Heart left ventricle (tissue), 16 donors: ENCODE results near the gene RUBCNL. TPM values are rescaled to one million over a fixed set of nuclear protein-coding genes. Genes with fewer than 3 reads are reported as not detected.

ENCODE experiments used
- ATAC-seq, 4 donors: fragments of 200-7000 bp; cut with Tn5 transposase; one replicate each; pipeline ENCODE4 v1.9.1; 2020 to 2022; ENCODE audit warnings: moderate library complexity in 4 of 4, mild to moderate bottlenecking in 3 of 4, moderate number of reproducible peaks in 1 of 4
- DNase-seq, 5 donors: peaks; one replicate each; pipeline ENCODE4 v3.0.0-alpha.2; 2020
- H3K27ac ChIP-seq, 12 donors: fragments of 200-600 bp; sonication (generic) in 4 of 12; one replicate each; pipeline versions ENCODE4 v1.5.0 to v1.8.0; 2016 to 2022; ENCODE audit warnings: mild to moderate bottlenecking in 2 of 12
- H3K27me3 ChIP-seq, 9 donors: fragments of 200-600 bp; sonication (generic) in 2 of 9; one replicate each; pipeline versions ENCODE4 v1.5.1 to v1.8.0; 2016 to 2022; ENCODE audit warnings: mild to moderate bottlenecking in 3 of 9
- H3K36me3 ChIP-seq, 9 donors: fragments of 200-600 bp; sonication (generic) in 2 of 9; one replicate each; pipeline versions ENCODE4 v1.5.0 to v1.8.0; 2018 to 2022; ENCODE audit warnings: mild to moderate bottlenecking in 2 of 9
- H3K4me1 ChIP-seq, 12 donors: fragments of 200-600 bp; sonication (generic) in 4 of 12; one replicate each; pipeline versions ENCODE4 v1.5.0 to v1.8.0; 2016 to 2022; ENCODE audit warnings: mild to moderate bottlenecking in 3 of 12
- H3K4me3 ChIP-seq, 12 donors: fragments of 200-600 bp; sonication (generic) in 4 of 12; one replicate each; pipeline versions ENCODE4 v1.5.0 to v1.8.0; 2017 to 2022; ENCODE audit warnings: mild to moderate bottlenecking in 9 of 12, moderate library complexity in 4 of 12
- H3K9me3 ChIP-seq, 12 donors: fragments of 200-600 bp; sonication (generic) in 4 of 12; one replicate each; pipeline versions ENCODE4 v1.5.0 to v1.8.0; 2016 to 2022; ENCODE audit warnings: mild to moderate bottlenecking in 1 of 12
- POLR2A ChIP-seq, 2 donors: fragments of 450-650 bp; IDR thresholded peaks; one replicate each; pipeline ENCODE4 v1.6.1; 2017; ENCODE audit warnings: antibody characterized with exemption in 2 of 2, mild to moderate bottlenecking in 2 of 2, moderate library complexity in 2 of 2
- WGBS, 4 donors: extraction: QIAGEN DNeasy Blood & Tissue Kit in 2 of 4; methylation state at CpG; one replicate each; pipeline versions ENCODE4 v1.1.5 to v1.1.7; 2013 to 2018; 5-methylcytosine and 5-hydroxymethylcytosine counted together
- intact Hi-C, 10 donors: fragments of 100-400 bp; cut with DNase I; formaldehyde crosslinking; loops; one replicate each; pipeline versions ENCODE4 v1.11.1 to v1.14.2; 2022
- polyA plus RNA-seq, 2 donors: library from polyadenylated mRNA; stranded (reverse); fragments of 200-250 nt; gene quantifications; one replicate each; pipeline ENCODE4 v1.2.3, GENCODE V29; 2013
- total RNA-seq, 9 donors: library from RNA; depleted of rRNA in 2 of 9; stranded (reverse); fragments of >200 nt in 2 of 9; fragmentation: NEBNext Ultra II Directional in 3 of 9; extraction: Animal tissue kit (Norgen Biotek cat#: 25700) in 3 of 9; gene quantifications; one replicate each; pipeline versions ENCODE4 v1.1.0 to v1.2.4, GENCODE V29; 2016 to 2023
- TF ChIP-seq, protein P1 (sequence below), 12 donors: fragments of 200-600 bp; sonication (generic) in 4 of 12; IDR thresholded peaks; one replicate each; pipeline versions ENCODE4 v1.5.0 to v1.8.0; 2018 to 2022; ENCODE audit warnings: antibody characterized with exemption in 12 of 12, mild to moderate bottlenecking in 5 of 12
- donor health status: ischemic (EF 13 %, LVEDD 7.1; RV severe dilation, severe dysfunction).
- donor health status: healthy with polysubstance abuse.
- donor health status: DM: no; HTN: yes; CAD: no.
- donor health status: DM: no; HTN: no; CAD: no.
- donor health status: ischemic (EF 25% LVEDD 6.9; RV normal size, moderate dysfunction).
- donor health status: ischemic (EF 25% LVEDD 5.7; RV mildly dilated, moderate dysfunction).
- donor health status: healthy.
- donor health status: DM: yes; HTN: yes; CAD: no.
- donor health status: ischemic (EF 35%, LVEDD 5.7; RV mildly dilated, moderate dysfunction).
- donor health status: nonischemic (EF 11% LVEDD 7.7; RV severe dilation, severe dysfunction).
- donor health status: DM: yes; HTN: yes; CAD: no.
- donor health status: PGD.
- donor health status: ischemic (EF 29% LVEDD 5.4; RV normal size, mild dysfunction).
- donor health status: nonischemic (EF 23%, LVEDD 6.1; RV moderate dilation, normal function).

RUBCNL gene
- total and polyA plus RNA-seq, 11 donors = 0.25 to 5.9 (median 0.44) TPM; not detected in 1

DNA sequence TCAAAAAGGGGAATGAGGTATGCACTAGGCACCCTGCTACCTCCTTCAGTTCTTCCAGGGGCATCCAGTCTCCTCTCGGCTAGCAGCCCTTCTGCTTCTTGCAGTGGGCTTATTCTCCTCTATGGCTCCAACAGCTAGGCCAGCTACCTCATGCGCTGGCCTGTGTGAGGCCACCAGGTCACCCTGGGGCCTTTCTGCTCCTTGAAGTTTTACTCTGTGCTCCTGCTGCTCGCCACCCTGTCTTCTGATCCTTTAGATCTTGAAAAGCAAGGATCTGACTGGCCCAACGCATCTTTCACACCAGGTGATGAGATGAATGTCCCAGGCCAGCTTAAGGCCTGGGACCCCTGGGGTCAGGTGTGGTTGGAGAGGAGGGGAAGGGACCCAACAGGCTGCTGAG is 66.2 kb downstream of the RUBCNL start:
- TF ChIP-seq, protein P1, sequence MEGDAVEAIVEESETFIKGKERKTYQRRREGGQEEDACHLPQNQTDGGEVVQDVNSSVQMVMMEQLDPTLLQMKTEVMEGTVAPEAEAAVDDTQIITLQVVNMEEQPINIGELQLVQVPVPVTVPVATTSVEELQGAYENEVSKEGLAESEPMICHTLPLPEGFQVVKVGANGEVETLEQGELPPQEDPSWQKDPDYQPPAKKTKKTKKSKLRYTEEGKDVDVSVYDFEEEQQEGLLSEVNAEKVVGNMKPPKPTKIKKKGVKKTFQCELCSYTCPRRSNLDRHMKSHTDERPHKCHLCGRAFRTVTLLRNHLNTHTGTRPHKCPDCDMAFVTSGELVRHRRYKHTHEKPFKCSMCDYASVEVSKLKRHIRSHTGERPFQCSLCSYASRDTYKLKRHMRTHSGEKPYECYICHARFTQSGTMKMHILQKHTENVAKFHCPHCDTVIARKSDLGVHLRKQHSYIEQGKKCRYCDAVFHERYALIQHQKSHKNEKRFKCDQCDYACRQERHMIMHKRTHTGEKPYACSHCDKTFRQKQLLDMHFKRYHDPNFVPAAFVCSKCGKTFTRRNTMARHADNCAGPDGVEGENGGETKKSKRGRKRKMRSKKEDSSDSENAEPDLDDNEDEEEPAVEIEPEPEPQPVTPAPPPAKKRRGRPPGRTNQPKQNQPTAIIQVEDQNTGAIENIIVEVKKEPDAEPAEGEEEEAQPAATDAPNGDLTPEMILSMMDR (IDR thresholded peaks at IDR 0.05) = no peak
- TF ChIP-seq POLR2A (IDR thresholded peaks at IDR 0.05) = no peak
- 73 to 80% (median 76%) methylated on average over 4 of the region's 4 CpGs for WGBS, 4 donors
- Histone ChIP-seq H3K4me1 (peaks cover 0 to 17% (median 0%) of the 10 kb centered on the region in 12 donors), H3K36me3 (no peaks in the 10 kb centered on the region), H3K27ac (peak overlapping the region in 1 of 12 donors; percentile 65), H3K9me3 (no peaks in the 10 kb centered on the region), H3K27me3 (peaks cover 0 to 9% (median 0%) of the 10 kb centered on the region in 9 donors), H3K4me3 (peak overlapping the region in 1 of 12 donors; percentile 15)
- no peak for DNase-seq
- intact Hi-C loops = no loop called here
- no peak for ATAC-seq

DNA sequence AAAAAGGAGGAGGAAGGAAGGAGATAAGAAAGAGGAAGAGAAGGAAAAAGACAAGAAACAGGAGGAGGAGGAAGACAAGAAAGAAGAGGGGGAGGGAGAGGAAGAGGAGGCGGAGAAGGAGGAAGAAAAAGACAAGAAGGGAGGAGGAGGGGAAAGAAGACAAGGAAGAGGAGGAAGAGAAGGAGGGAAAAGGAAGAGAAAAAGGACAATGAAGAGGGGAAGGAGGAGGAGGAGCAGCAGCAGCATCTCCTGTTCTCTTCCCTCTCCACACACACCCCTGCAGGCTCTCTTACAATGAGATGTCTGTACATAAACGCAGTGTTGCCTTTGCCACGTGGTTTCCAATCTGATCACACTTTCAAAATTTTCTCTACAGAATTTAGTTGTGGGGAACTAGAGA is 66.6 kb downstream of the RUBCNL start:
- TF ChIP-seq POLR2A (IDR thresholded peaks at IDR 0.05) = no peak
- TF ChIP-seq, protein P1 (IDR thresholded peaks at IDR 0.05) = no peak
- no peak for ATAC-seq

DNA sequence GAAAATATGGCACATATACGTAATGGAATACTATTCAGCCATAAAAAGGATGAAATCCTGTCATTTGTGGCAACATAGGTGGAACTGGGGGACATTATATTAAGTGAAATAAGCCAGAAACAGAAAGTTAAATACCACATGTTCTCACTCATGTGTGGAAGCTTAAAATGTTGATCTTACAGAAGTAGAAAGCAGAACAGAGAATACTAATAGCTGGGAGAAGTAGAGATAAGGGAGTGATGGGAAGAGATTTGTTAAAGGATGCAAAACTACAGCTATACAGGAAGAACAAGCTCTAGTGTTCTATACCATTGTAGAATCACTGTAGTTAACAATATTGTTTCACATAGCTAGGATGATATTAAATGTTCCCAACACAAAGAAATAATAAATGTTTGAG is 68.1 kb downstream of the RUBCNL start:
- H3K9me3 ChIP-seq = peaks cover 0 to 5% (median 0%) of the 10 kb centered on the region in 12 donors
- H3K4me1 ChIP-seq = peaks cover 0 to 24% (median 0%) of the 10 kb centered on the region in 12 donors
- no peaks in the 10 kb centered on the region for H3K36me3 ChIP-seq
- no peak overlapping the region for H3K4me3 ChIP-seq
- ATAC-seq (no peak), DNase-seq (no peak)
- intact Hi-C loops = no loop called here
- WGBS, 4 donors = 83 to 90% (median 85%) methylated on average over 1 of the region's 1 CpG
- H3K27ac ChIP-seq = peak overlapping the region in 1 of 12 donors; percentile 33
- TF ChIP-seq, protein P1 (IDR thresholded peaks at IDR 0.05) = no peak
- TF ChIP-seq POLR2A (IDR thresholded peaks at IDR 0.05) = no peak
- H3K27me3 ChIP-seq = no peaks in the 10 kb centered on the region

More for the DNA sequence above, 66.6 kb downstream of the RUBCNL start:
- H3K4me1 ChIP-seq = peaks cover 0 to 17% (median 0%) of the 10 kb centered on the region in 12 donors
- DNase-seq = no peak
- H3K27me3 ChIP-seq = peaks cover 0 to 9% (median 0%) of the 10 kb centered on the region in 9 donors
- H3K36me3 ChIP-seq = no peaks in the 10 kb centered on the region
- H3K27ac ChIP-seq = peak overlapping the region in 1 of 12 donors; percentile 65
- WGBS, 4 donors = 61 to 77% (median 63%) methylated on average over 3 of the region's 3 CpGs
- H3K9me3 ChIP-seq = no peaks in the 10 kb centered on the region
- intact Hi-C loops = no loop called here
- no peak overlapping the region for H3K4me3 ChIP-seq

GRCh38 chr13:46317120-46317519 is 69.9 kb downstream of the RUBCNL start:
- no peaks in the 10 kb centered on the region for H3K36me3 ChIP-seq
- DNase-seq (no peak), ATAC-seq (no peak)
- intact Hi-C loops = no loop called here
- peaks cover 0 to 5% (median 0%) of the 10 kb centered on the region in 12 donors for H3K9me3 ChIP-seq
- TF ChIP-seq, protein P1 (IDR thresholded peaks at IDR 0.05) = no peak
- no peak for TF ChIP-seq POLR2A (IDR thresholded peaks at IDR 0.05)
- H3K4me1 ChIP-seq = peaks cover 0 to 33% (median 0%) of the 10 kb centered on the region in 12 donors
- H3K27ac ChIP-seq = no peak overlapping the region
- no peak overlapping the region for H3K4me3 ChIP-seq
- no peaks in the 10 kb centered on the region for H3K27me3 ChIP-seq
